MCF 10A (cell line): ENCODE data around the gene RTKN2. TPM values are rescaled to one million over a fixed set of nuclear protein-coding genes. Genes with fewer than 3 reads are reported as not detected.

ENCODE experiments used
- BruUV-seq: library from RNA; stranded (reverse); fragments of 400-500 nt; replicated peaks from 2 replicates; lab custom pipeline; 2021; lab: Mats Ljungman, UMichigan
- CTCF ChIA-PET: fragments of 300-600 bp; sonication (Branson Sonifier 250); formaldehyde crosslinking; extraction: SDS; loops from one replicate; lab custom pipeline; 2021; ENCODE audit warnings: antibody characterized with exemption, inconsistent platforms; lab: Yijun Ruan, JAX
- POLR2A ChIA-PET: fragments of 300-600, 350-650 bp; sonication (Branson Sonifier 250); formaldehyde crosslinking; extraction: SDS; loops from one replicate; lab custom pipeline; 2020; ENCODE audit warnings: antibody characterized with exemption, inconsistent platforms; lab: Yijun Ruan, JAX
- DNase-seq: peaks from one replicate; pipeline ENCODE4 v3.0.0-alpha.2; 2018; ENCODE audit not compliant: unreplicated experiment
- H3K27ac Mint-ChIP-seq: one replicate; pipeline ENCODE4 v1.8.0; 2022; ENCODE audit warnings: mild to moderate bottlenecking, low read depth, mixed read lengths; ENCODE audit not compliant: unreplicated experiment
- H3K27me3 Mint-ChIP-seq: one replicate; pipeline ENCODE4 v1.8.0; 2022; ENCODE audit warnings: mixed read lengths; ENCODE audit not compliant: insufficient read depth, unreplicated experiment
- H3K36me3 Mint-ChIP-seq: one replicate; pipeline ENCODE4 v1.8.0; 2022; ENCODE audit warnings: mild to moderate bottlenecking, moderate library complexity, mixed read lengths; ENCODE audit not compliant: insufficient read depth, unreplicated experiment
- H3K4me1 Mint-ChIP-seq: one replicate; pipeline ENCODE4 v1.8.0; 2022; ENCODE audit warnings: mixed read lengths; ENCODE audit not compliant: insufficient read depth, unreplicated experiment
- H3K4me3 Mint-ChIP-seq: one replicate; pipeline ENCODE4 v1.8.0; 2022; ENCODE audit warnings: mild to moderate bottlenecking, moderate library complexity, mixed read lengths; ENCODE audit not compliant: unreplicated experiment
- H3K9me3 Mint-ChIP-seq: one replicate; pipeline ENCODE4 v1.8.0; 2022; ENCODE audit warnings: mixed read lengths; ENCODE audit not compliant: unreplicated experiment
- CTCF ChIP-seq: fragments of 200-600 bp; IDR thresholded peaks from one replicate; pipeline ENCODE4 v1.8.0; 2022; ENCODE audit warnings: antibody characterized with exemption, mild to moderate bottlenecking; ENCODE audit not compliant: unreplicated experiment
- intact Hi-C: fragments of 100-400 bp; cut with micrococcal nuclease; formaldehyde crosslinking; loops from 2 replicates; pipeline ENCODE4 v1.14.1; 2022
- total RNA-seq: library from RNA; stranded (reverse); gene quantifications from 2 replicates; pipeline ENCODE4 v1.2.3, GENCODE V29; 2022

RTKN2 gene
- total RNA-seq, 1 experiment from 2014 or later, result 2.6 TPM

- Mint-ChIP-seq H3K27me3 (no peaks in the 10 kb centered on the region), H3K4me1 (peaks cover 9% of the 10 kb centered on the region), H3K9me3 (no peaks in the 10 kb centered on the region), H3K27ac (no peak overlapping the region), H3K36me3 (no peaks in the 10 kb centered on the region), H3K4me3 (no peak overlapping the region)
- ChIA-PET POLR2A (interaction anchor here (0.6 to 1.8 kb wide), 9 partner anchors 11 to 852 kb away, joined by 3 to 6 read pairs (median 4); no protein-coding TSS in a partner anchor), CTCF (interaction anchor here (0.6 to 4.6 kb wide), 27 partner anchors 10 to 1461 kb away, joined by 3 to 25 read pairs (median 4); no protein-coding TSS in a partner anchor)
- no TSS peak for BruUV-seq
- DNase-seq, result no peak
- intact Hi-C loops, result loop anchor here (2.0 kb wide), 1 partner anchor 169 kb away; no protein-coding TSS in a partner anchor
- TF ChIP-seq CTCF, result no peak
Measured at GRCh38 chr10:62264126-62264525, 4.5 kb downstream of the RTKN2 start.

- no peak for DNase-seq
- Mint-ChIP-seq H3K36me3 (no peaks in the 10 kb centered on the region), H3K27me3 (no peaks in the 10 kb centered on the region), H3K4me3 (no peak overlapping the region), H3K9me3 (no peaks in the 10 kb centered on the region), H3K4me1 (peaks cover 6% of the 10 kb centered on the region), H3K27ac (no peak overlapping the region)
- intact Hi-C loops, result no loop called here
- POLR2A ChIA-PET, result interaction anchor here (0.5 kb wide), 1 partner anchor 20 kb away, joined by 3 read pairs; no protein-coding TSS in a partner anchor
- BruUV-seq, result no TSS peak
- CTCF ChIA-PET, result interaction anchor here (0.6 to 2.1 kb wide), 7 partner anchors 16 to 224 kb away, joined by 3 to 7 read pairs (median 4); no protein-coding TSS in a partner anchor
- TF ChIP-seq CTCF, result no peak
Measured at GRCh38 chr10:62261666-62262065, 7.0 kb downstream of the RTKN2 start.

GRCh38 chr10:62259998-62260397 is 8.6 kb downstream of the RTKN2 start:
- no peaks in the 10 kb centered on the region for H3K36me3 Mint-ChIP-seq
- no peak overlapping the region for H3K4me3 Mint-ChIP-seq
- no peaks in the 10 kb centered on the region for H3K9me3 Mint-ChIP-seq
- ChIA-PET POLR2A (interaction anchor here (0.6 to 0.7 kb wide), 2 partner anchors 9 to 215 kb away, joined by 3 read pairs; partner anchors contain the start of gene RTKN2), CTCF (interaction anchor here (0.6 kb wide), 1 partner anchor 173 kb away, joined by 3 read pairs; no protein-coding TSS in a partner anchor)
- H3K4me1 Mint-ChIP-seq, result peaks cover 4% of the 10 kb centered on the region
- no peak for TF ChIP-seq CTCF
- H3K27me3 Mint-ChIP-seq, result no peaks in the 10 kb centered on the region
- no peak overlapping the region for H3K27ac Mint-ChIP-seq
- BruUV-seq, result no TSS peak
- DNase-seq, result no peak
- intact Hi-C loops, result no loop called here

GRCh38 chr10:62259456-62259855 is 9.2 kb downstream of the RTKN2 start:
- H3K9me3 Mint-ChIP-seq, result no peaks in the 10 kb centered on the region
- no peaks in the 10 kb centered on the region for H3K27me3 Mint-ChIP-seq
- no peaks in the 10 kb centered on the region for H3K4me1 Mint-ChIP-seq
- no peak for DNase-seq
- POLR2A ChIA-PET, result no interaction called here
- no peak overlapping the region for H3K27ac Mint-ChIP-seq
- intact Hi-C loops, result no loop called here
- CTCF ChIA-PET, result interaction anchor here (0.6 kb wide), 1 partner anchor 1370 kb away, joined by 3 read pairs; no protein-coding TSS in a partner anchor
- no TSS peak for BruUV-seq
- H3K4me3 Mint-ChIP-seq, result no peak overlapping the region
- no peak for TF ChIP-seq CTCF
- no peaks in the 10 kb centered on the region for H3K36me3 Mint-ChIP-seq
